BE2C (cell line): Measurements from ENCODE around the gene MAPKAPK3.

ENCODE experiments used
- DNase-seq: peaks from one replicate; pipeline ENCODE4 v3.0.0-alpha.2; 2020
- H3K27me3 ChIP-seq: fragments of 250-450 bp; sonication (Bioruptor Pico); 2 replicates; pipeline ENCODE4 v1.5.1; 2020; ENCODE audit warnings: mild to moderate bottlenecking
- H3K36me3 ChIP-seq: fragments of 250-450 bp; sonication (Bioruptor Pico); 2 replicates; pipeline ENCODE4 v1.5.1; 2020; ENCODE audit warnings: mild to moderate bottlenecking
- H3K4me1 ChIP-seq: fragments of 250-450 bp; sonication (Bioruptor Pico); 2 replicates; pipeline ENCODE4 v1.5.1; 2020
- H3K4me3 ChIP-seq: 2 replicates; pipeline ENCODE4 v1.5.1; 2011; ENCODE audit warnings: low read depth, low read length
- H3K9me3 ChIP-seq: fragments of 250-450 bp; sonication (Bioruptor Pico); 2 replicates; pipeline ENCODE4 v1.5.1; 2020
- CTCF ChIP-seq: IDR thresholded peaks from 2 replicates; pipeline ENCODE4 v1.5.1; 2012; ENCODE audit warnings: mild to moderate bottlenecking, low read depth, low read length

The MAPKAPK3 gene

GRCh38 chr3:50591196-50591741 is 25.7 kb upstream of the MAPKAPK3 start:
- Histone ChIP-seq H3K9me3 (no peaks in the 10 kb centered on the region), H3K36me3 (no peaks in the 10 kb centered on the region), H3K4me1 (no peaks in the 10 kb centered on the region), H3K4me3 (no peak overlapping the region), H3K27me3 (no peaks in the 10 kb centered on the region)
- TF ChIP-seq CTCF = no peak
- no peak for DNase-seq

GRCh38 chr3:50592568-50592967 is 24.4 kb upstream of the MAPKAPK3 start:
- Histone ChIP-seq H3K36me3 (no peaks in the 10 kb centered on the region), H3K27me3 (no peaks in the 10 kb centered on the region), H3K9me3 (no peaks in the 10 kb centered on the region), H3K4me3 (no peak overlapping the region), H3K4me1 (no peaks in the 10 kb centered on the region)
- DNase-seq = no peak
- TF ChIP-seq CTCF = no peak

GRCh38 chr3:50594253-50594785 is 22.6 kb upstream of the MAPKAPK3 start:
- Histone ChIP-seq H3K27me3 (no peaks in the 10 kb centered on the region), H3K36me3 (no peaks in the 10 kb centered on the region), H3K4me1 (no peaks in the 10 kb centered on the region), H3K9me3 (no peaks in the 10 kb centered on the region), H3K4me3 (no peak overlapping the region)
- DNase-seq = no peak
- no peak for TF ChIP-seq CTCF

- H3K27me3 ChIP-seq = no peaks in the 10 kb centered on the region
- no peak for TF ChIP-seq CTCF
- no peaks in the 10 kb centered on the region for H3K36me3 ChIP-seq
- no peak for DNase-seq
- H3K4me1 ChIP-seq = peaks cover 18% of the 10 kb centered on the region
- no peaks in the 10 kb centered on the region for H3K9me3 ChIP-seq
- no peak overlapping the region for H3K4me3 ChIP-seq
Observed at GRCh38 chr3:50599115-50599715, 17.7 kb upstream of the MAPKAPK3 start.

- no peak for DNase-seq
- TF ChIP-seq CTCF = no peak
- peaks cover 18% of the 10 kb centered on the region for H3K4me1 ChIP-seq
- no peaks in the 10 kb centered on the region for H3K27me3 ChIP-seq
- H3K9me3 ChIP-seq = no peaks in the 10 kb centered on the region
- H3K4me3 ChIP-seq = no peak overlapping the region
- no peaks in the 10 kb centered on the region for H3K36me3 ChIP-seq
Observed at GRCh38 chr3:50599716-50600118, 17.2 kb upstream of the MAPKAPK3 start.

- H3K4me1 ChIP-seq = peaks cover 18% of the 10 kb centered on the region
- no peak for DNase-seq
- no peak overlapping the region for H3K4me3 ChIP-seq
- H3K9me3 ChIP-seq = no peaks in the 10 kb centered on the region
- no peaks in the 10 kb centered on the region for H3K36me3 ChIP-seq
- no peak for TF ChIP-seq CTCF
- H3K27me3 ChIP-seq = no peaks in the 10 kb centered on the region
Observed at GRCh38 chr3:50600141-50600753, 16.7 kb upstream of the MAPKAPK3 start.
